ENCODE measurements around the gene NOL6. TPM values are rescaled to one million over a fixed set of nuclear protein-coding genes. Genes with fewer than 3 reads are reported as not detected.

Gene NOL6
- total RNA-seq, 1 donor from 2014 or later: 60.1 TPM

DNA sequence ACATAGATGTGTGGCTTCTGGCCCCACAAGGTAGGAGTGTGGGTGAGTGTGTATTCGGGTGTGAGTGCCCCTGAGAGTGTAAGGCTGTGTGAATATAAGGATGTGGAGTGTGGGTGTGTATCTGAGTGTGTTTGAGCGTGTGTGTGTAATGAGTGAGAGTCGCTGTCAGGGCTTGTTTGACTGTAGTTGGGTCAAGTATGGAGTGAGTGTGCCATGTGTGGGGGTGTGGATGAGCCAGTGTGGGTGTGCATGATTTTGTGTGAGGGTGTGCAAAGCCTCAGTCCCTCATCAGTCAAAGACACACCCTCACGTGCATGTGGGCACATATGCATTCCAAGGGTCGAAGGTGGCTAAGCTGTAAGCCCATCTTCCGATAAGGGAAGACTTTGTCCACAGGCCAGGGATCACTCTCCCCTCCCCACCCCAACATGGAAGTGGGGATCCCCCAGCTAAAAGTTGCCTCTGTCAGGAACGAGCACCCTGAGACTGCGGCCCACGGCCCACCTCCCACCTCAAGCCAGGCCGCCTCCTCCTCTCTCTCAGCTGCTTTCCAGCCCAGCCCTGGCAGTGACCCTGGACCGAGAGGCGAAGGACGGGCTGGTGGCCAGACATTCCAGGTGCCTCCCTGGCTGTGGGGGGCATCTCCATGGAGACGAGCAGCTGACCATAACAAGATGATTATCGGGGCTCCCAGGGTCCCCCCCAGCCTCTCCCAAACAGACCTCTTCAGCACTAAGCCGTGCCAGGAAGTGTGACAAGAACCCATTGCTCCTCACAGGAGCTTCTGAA lies 39.2 kb downstream of the NOL6 start:
- Mint-ChIP-seq H3K4me1 (peaks cover 4% of the 10 kb centered on the region), H3K27ac (no peak overlapping the region), H3K27me3 (peaks cover 5% of the 10 kb centered on the region), H3K36me3 (ENCODE audit: low read depth) (no peaks in the 10 kb centered on the region), H3K9me3 (no peaks in the 10 kb centered on the region), H3K4me3 (no peak overlapping the region)
- TF ChIP-seq, protein P1, sequence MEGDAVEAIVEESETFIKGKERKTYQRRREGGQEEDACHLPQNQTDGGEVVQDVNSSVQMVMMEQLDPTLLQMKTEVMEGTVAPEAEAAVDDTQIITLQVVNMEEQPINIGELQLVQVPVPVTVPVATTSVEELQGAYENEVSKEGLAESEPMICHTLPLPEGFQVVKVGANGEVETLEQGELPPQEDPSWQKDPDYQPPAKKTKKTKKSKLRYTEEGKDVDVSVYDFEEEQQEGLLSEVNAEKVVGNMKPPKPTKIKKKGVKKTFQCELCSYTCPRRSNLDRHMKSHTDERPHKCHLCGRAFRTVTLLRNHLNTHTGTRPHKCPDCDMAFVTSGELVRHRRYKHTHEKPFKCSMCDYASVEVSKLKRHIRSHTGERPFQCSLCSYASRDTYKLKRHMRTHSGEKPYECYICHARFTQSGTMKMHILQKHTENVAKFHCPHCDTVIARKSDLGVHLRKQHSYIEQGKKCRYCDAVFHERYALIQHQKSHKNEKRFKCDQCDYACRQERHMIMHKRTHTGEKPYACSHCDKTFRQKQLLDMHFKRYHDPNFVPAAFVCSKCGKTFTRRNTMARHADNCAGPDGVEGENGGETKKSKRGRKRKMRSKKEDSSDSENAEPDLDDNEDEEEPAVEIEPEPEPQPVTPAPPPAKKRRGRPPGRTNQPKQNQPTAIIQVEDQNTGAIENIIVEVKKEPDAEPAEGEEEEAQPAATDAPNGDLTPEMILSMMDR (IDR thresholded peaks at IDR 0.05): no peak
- POLR2A ChIA-PET: no interaction called here
- no peak for ATAC-seq (ENCODE audit: low read depth)
- no peak for DNase-seq
- intact Hi-C loops (cut with micrococcal nuclease): no loop called here
- CTCF ChIA-PET: no interaction called here

GRCh38 chr9:33433871-33434270 lies 39.9 kb downstream of the NOL6 start:
- ChIA-PET POLR2A (no interaction called here), CTCF (no interaction called here)
- no peak for ATAC-seq (ENCODE audit: low read depth)
- TF ChIP-seq, protein P1 (IDR thresholded peaks at IDR 0.05): no peak
- no peak overlapping the region for H3K4me3 Mint-ChIP-seq
- peaks cover 5% of the 10 kb centered on the region for H3K27me3 Mint-ChIP-seq
- no peaks in the 10 kb centered on the region for H3K9me3 Mint-ChIP-seq
- no peak overlapping the region for H3K27ac Mint-ChIP-seq
- intact Hi-C loops (cut with micrococcal nuclease): no loop called here
- no peaks in the 10 kb centered on the region for H3K36me3 Mint-ChIP-seq (ENCODE audit: low read depth)
- H3K4me1 Mint-ChIP-seq: peaks cover 4% of the 10 kb centered on the region
- DNase-seq: no peak

DNA sequence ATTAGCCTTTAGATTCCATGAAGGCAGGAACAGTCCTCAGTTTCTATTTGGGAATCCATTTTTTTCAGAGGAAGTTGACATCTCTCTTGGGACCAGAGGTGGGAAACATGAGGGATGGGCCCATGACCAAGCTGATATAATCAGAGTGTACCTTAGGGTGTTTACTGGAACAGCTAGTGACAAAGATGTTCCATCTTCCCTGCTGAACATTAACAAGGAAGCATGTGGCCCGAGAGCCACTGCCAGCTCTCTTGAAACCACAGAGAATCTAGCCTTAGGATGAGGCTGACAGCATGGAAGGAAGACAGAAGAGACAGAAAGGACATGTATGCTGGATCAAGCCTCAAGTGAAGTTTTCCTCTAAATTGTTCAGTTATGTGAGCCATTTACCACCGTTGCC lies 42.3 kb downstream of the NOL6 start:
- DNase-seq (no peak), ATAC-seq (ENCODE audit: low read depth) (no peak)
- H3K27ac Mint-ChIP-seq: no peak overlapping the region
- no peak overlapping the region for H3K4me3 Mint-ChIP-seq
- H3K36me3 Mint-ChIP-seq (ENCODE audit: low read depth): no peaks in the 10 kb centered on the region
- no peaks in the 10 kb centered on the region for H3K4me1 Mint-ChIP-seq
- intact Hi-C loops (cut with micrococcal nuclease): no loop called here
- H3K9me3 Mint-ChIP-seq: no peaks in the 10 kb centered on the region
- ChIA-PET CTCF (interaction anchor here (1.8 kb wide), 1 partner anchor 56 kb away, joined by 5 read pairs; no protein-coding TSS in a partner anchor), POLR2A (interaction anchor here (0.7 kb wide), 1 partner anchor 23 kb away, joined by 4 read pairs; no protein-coding TSS in a partner anchor)
- peaks cover 5% of the 10 kb centered on the region for H3K27me3 Mint-ChIP-seq
- TF ChIP-seq, protein P1 (IDR thresholded peaks at IDR 0.05): no peak

- intact Hi-C loops (cut with micrococcal nuclease): no loop called here
- TF ChIP-seq, protein P1 (IDR thresholded peaks at IDR 0.05): no peak
- Mint-ChIP-seq H3K4me3 (no peak overlapping the region), H3K4me1 (no peaks in the 10 kb centered on the region), H3K27ac (no peak overlapping the region), H3K27me3 (peaks cover 5% of the 10 kb centered on the region), H3K9me3 (no peaks in the 10 kb centered on the region), H3K36me3 (ENCODE audit: low read depth) (no peaks in the 10 kb centered on the region)
- DNase-seq (no peak), ATAC-seq (ENCODE audit: low read depth) (no peak)
- ChIA-PET CTCF (interaction anchor here (1.8 kb wide), 1 partner anchor 56 kb away, joined by 5 read pairs; no protein-coding TSS in a partner anchor), POLR2A (no interaction called here)
Measured at GRCh38 chr9:33430942-33431341, 42.8 kb downstream of the NOL6 start.

DNA sequence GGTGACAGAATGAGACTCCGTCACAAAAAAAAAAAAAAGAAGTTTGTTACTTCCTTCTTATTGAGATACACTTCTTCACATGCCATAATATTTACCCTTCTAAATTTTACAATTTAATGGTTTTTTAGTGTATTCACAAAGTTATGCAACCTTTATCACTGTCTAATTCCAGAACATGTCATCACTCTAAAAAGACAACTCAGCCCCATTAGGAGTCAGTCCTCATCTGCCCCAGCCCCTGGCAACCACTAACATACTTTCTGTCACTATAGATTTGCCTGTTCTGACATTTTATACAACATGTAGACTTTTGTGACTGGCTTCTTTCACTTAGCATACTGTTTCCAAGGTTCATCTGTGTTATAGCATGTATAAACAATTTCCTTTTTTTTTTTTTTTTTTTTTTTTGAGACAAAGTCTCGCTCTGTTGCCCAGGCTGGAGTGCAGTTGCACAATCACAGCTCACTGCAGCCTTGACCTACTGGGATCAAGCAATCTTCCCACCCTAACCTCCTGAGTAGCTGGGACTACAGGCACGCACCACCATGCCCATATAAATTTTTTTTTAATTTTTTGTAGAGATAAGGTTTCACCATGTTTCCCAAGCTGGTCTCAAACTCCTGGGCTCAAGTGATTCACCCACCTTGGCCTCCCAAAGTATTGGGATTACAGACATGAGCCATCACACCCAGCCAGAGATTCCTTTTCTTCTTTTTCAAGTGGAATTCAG lies 44.3 kb downstream of the NOL6 start:
- intact Hi-C loops (cut with micrococcal nuclease): no loop called here
- CTCF ChIA-PET: no interaction called here
- DNase-seq: no peak
- no peak overlapping the region for H3K27ac Mint-ChIP-seq
- TF ChIP-seq, protein P1 (IDR thresholded peaks at IDR 0.05): no peak
- H3K36me3 Mint-ChIP-seq (ENCODE audit: low read depth): no peaks in the 10 kb centered on the region
- no peaks in the 10 kb centered on the region for H3K9me3 Mint-ChIP-seq
- H3K4me1 Mint-ChIP-seq: no peaks in the 10 kb centered on the region
- no peak for ATAC-seq (ENCODE audit: low read depth)
- no peak overlapping the region for H3K4me3 Mint-ChIP-seq
- POLR2A ChIA-PET: no interaction called here
- H3K27me3 Mint-ChIP-seq: no peaks in the 10 kb centered on the region

Data from activated B cell treated with CpG ODN at 0.5 μM for 24 hours (primary cell).